GM21786 (cell line): ENCODE results near the gene TOR1AIP2.
A peak's percentile ranks its signal among the peaks of the same experiment; 100 is the strongest.

Experiments
- ATAC-seq: cut with Tn5 transposase; IDR thresholded peaks from one replicate; pipeline ENCODE4 v1.9.1; 2021; ENCODE audit not compliant: unreplicated experiment

Gene TOR1AIP2

DNA sequence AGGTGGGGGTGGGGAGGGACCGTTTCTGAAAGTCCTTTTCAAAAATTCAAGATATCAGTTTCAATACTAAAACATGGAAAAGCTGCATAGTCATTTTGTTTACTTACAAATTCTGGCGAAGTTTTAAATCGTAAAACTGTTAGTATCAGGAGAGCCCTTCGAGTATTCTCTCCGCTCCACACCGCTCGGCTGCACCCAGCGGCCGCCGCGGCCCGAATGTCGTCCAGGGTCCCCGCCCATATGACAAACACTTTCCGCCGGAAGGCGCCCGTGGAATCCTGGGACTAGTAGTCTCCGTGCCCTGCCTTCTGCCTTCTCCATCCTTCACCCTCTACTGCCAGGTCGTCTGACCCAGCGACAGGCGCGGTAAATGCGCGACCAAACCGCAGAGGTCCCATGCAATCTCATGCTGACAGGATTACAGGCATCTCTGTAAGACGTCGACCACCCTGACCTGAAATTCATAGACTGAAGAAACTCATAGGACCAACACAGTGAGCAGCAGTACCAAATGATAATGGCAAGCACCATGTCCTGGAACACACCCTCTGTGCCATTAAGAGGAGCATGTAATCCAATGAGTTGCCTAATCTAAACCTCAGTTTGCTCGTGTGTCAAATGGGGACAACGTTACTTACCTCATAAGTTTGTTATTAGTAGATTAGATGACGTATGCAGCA lies at the start of gene TOR1AIP2:
Gene TOR1AIP2, minus strand, starts transcription at position 218 of the 680 bp plus-strand sequence. CDS start 25,138 bp downstream, outside the sequence.
- ATAC-seq = peak; percentile 64

DNA sequence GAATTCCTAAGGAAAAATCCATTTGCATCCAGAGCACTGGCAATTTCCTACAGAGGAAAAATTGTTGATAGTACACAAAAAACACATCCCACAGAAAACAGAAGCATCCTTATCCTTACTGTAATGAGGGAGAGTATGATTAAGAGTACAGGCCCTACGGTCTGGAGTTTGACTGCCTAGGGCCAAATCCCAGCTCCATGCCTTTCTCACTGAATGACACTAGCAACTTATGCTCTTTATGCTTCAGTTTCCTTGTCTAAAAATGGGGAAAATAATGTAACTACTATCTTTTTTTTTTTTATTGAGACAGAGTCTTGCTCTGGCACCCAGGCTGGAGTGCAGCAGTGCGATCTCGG lies 49.2 kb upstream of the TOR1AIP2 start:
- ATAC-seq = no peak

DNA sequence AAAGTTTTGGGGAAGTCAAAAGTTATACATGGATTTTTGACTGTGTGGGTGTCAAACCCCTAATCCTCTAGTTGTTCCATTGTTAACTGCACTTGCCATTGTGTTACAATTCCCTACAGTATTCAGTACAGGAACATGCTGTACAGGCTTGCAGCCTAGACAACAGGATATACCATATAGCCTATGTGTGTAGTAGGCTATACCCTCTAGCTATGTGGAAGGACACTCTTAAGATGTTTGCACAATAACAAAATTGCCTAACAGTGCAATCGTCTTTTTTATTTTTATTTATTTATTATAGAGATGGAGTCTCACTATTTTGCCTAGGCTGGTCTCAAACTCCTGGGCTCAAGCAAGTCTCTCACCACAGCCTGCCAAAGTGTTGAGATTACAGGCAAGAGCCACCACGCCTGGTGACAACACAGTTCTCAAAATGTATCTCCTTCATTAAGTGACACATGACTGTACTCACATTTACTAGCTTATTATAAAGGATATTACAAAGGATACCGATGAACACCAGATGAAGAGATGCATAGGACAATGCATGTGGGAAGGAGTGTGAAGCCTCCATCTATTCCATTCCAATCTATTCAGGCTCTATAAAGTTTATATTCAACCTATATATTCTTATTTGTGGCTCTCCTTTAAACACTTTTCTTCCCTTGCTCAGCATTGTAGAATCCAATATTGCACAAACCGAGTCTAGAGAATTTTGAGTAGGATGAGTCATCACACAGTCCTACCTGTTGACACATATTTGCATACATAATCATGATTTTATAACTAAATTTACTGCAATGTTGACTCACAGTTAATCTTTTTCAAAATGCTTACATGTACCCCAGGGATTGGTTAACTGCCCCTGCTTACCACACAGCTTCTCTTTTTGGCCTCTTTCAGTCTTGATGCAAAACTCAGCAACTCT lies 48.6 kb upstream of the TOR1AIP2 start:
- no peak for ATAC-seq

DNA sequence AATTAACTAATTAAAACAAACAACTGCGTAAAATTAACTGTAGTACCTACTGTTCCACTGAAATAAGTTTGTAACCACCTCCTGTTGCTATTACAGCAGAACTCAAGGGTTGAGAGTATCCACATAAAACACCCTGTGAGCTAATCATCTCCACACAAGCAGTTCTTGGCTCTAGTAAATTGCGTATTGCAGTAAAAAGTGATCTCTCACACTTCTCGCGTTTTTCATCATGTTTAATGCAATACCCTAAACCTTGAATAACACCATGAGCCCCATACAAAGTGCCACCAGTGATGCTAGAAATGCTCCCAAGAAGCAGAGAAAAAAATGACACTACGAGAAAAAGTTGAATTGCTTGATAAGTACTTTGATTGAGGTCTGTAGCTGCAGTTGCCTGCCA lies 47.7 kb upstream of the TOR1AIP2 start:
- no peak for ATAC-seq

DNA sequence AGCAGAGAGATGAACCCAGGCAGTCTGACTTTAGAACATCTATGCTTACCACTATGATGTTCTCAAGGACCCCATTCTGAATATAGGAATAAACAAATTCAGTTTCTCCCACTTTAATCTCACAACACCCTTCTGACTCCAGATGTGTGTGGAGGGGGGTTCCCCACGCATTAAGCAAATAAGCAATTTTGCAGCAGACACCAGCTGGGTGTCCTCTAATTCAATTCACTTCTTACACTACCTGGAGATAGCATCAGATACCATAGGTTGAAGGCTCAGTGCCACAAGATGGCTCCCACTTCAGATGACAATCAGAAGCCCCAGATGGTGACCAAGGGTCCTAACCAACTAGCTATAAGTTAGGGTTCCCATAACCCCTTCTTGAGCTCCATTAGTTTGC lies 46.7 kb upstream of the TOR1AIP2 start:
- ATAC-seq = no peak

DNA sequence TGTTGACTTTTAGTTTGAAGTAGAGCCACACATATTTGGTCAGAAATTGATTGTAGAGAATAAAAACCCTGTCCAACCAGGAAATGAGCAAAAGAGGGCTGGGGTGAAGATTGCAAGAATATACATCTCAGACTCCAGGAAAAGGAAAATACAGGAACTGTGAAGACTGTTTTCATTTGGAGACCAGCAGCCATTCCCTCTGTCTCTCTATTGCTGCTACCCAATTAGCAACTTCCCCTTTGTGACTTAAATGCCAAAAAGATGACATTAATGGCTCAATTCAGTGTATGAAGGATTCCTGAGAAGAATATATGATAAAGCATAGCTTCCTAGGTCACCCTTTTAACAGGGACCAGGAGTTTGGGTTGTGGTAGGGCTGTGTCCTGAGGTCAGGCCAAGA lies 45.4 kb upstream of the TOR1AIP2 start:
- ATAC-seq = no peak

DNA sequence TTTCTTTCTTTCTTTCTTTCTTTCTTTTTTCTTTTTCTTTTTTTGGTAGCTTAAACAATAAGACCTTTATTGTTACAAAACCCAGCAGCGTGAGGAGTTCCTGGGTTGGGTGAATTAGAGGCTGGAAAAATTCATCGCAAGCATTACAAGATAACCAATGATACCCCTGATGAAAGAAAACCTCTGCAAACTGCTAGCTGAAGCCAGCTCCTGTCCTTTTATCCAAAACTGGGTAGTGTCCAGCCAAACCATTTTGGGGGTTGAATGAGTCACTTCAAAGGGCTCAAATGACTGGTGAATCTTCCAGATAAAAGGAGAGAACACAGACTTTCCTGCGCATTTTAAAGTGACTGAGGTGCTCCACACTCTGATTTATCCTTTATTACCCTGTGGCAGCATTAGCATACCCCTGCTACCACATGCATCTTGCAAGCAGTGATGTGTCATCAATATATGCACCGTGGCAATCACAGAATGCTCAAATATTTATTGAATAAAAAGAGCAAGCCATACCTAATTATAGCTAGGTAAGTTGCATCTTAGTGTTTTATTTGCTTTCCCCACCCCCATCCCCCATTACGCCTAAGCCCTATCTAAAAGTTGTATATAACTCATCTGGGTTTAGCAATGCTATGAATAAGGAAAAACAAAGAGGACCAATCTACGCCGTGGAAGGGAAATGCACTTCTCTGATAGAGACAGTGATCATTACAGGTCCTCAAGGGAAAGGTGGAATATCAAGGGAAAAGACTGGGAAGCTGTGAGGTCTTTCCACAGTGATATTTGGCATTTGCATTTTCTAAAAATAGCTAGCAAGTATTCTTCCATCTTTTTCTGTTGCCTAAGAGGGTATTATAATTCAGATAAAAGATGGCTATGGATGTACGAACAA lies 44.6 kb upstream of the TOR1AIP2 start:
- ATAC-seq = no peak

DNA sequence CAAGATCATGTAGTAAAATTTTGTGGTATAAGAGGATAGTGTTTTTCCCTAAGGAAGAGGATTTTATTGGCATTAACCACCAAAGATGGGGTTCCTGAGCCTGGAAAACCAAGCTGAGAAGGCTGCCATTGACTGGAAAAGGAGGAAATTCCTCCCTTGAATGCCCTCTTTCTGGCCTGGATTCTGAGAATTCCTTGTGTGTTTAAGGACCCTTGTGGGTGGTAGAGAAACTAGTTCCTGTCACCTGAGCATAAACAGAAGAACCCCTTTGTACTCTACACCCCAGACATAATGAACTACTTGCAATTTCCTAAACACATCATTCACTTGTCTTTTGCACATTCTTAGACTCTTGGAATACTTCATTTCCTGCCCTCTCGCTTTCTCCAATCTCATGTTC lies 43.9 kb upstream of the TOR1AIP2 start:
- ATAC-seq = no peak

DNA sequence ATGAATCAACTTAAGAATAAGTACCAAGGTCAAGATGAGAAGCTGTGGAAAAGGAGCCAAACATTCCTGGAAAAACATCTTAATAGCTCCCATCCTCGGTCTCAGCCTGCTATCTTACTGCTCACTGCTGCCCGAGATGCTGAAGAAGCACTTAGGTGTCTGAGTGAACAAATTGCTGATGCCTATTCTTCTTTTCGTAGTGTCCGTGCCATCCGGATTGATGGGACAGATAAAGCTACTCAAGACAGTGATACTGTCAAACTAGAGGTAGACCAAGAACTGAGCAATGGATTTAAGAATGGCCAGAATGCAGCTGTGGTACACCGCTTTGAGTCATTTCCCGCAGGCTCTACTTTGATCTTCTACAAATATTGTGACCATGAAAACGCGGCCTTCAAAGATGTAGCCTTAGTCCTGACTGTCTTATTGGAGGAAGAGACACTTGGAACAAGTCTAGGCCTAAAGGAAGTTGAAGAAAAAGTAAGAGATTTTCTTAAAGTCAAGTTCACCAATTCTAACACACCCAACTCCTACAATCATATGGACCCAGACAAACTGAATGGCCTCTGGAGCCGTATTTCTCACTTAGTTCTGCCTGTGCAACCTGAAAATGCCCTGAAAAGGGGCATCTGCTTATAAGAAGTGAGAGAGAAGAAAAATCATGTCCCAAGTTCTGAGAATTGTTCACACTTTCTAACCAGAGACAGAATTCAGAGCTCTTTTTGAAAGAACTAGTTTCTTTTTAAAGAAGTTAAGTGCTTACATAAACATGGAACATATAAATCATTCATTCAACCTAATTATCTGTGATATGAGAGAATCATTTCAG lies 40.2 kb upstream of the TOR1AIP2 start:
- ATAC-seq = no peak

DNA sequence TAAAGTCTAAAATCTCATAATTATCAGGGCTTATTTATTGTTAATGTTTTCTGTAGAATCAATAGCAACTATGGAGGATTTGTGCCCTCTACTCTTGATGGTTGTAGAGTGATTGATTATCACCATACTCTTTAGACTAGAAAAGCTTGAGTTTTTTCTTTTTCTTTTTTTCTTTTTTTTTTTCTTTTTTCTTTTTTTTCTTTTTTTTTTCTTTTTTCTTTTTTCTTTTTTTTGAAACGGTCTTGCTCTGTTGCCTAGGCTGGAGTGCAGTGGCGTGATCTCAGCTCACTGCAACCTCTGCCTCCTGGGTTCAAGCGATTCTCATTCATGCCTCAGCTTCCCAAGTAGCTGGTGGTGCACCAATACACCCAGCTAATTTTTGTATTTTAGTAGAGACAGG lies 34.2 kb upstream of the TOR1AIP2 start:
- ATAC-seq = no peak

DNA sequence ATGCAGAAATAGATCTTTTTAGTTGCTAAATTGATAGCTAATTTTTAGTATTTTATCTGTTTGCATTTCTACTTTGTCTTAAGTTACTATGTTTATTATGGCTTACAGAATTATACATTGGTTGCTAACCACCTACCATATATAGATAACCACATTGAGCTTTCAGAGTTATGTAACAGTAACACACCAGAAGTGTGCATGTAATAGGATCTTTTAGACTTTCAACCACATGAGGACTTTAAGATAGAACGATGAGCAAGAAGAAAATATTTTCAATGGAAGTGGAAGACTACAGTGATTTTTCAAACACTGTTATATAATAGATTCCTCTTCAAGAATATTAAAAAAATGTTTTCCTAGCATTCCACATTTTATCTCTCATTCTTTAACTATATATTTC lies 33.3 kb upstream of the TOR1AIP2 start:
- ATAC-seq = no peak

DNA sequence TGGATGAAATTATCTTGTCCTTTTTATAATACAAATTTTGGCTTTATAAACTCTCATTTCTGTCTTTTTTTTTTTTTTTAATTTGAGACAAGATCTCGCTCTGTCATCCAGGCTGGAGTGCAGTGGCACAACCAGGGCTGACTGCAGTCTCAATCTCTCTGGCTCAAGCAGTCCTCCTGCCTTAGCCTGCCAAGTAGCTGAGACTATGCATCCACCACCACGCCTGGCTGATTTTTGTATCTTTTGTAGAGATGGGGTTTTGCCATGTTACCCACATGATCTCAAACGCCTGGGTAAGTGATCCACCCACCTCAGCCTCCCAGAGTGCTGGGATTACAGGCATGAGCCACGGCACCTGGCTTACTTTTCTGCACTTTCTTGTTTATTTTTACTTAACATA lies 12.0 kb upstream of the TOR1AIP2 start:
- no peak for ATAC-seq

DNA sequence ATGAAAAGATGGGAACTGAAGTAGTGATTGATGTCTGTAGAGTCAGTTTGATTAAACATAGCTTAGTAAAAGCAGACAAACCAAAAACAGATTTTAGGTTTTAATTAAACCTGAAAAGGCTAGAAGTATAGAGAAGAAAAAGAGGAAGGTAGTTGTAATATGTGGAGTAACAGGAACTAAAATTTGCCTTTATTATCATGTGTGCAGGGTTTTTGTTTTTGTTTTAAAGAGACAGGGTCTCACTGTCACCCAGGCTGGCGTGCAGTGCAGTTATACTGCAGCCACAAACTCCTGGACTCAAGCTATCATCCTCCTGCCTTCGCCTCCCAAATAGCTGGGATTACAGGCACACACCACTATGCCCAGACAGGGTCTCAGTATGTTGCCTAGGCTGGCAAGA lies 10.5 kb upstream of the TOR1AIP2 start:
- no peak for ATAC-seq

DNA sequence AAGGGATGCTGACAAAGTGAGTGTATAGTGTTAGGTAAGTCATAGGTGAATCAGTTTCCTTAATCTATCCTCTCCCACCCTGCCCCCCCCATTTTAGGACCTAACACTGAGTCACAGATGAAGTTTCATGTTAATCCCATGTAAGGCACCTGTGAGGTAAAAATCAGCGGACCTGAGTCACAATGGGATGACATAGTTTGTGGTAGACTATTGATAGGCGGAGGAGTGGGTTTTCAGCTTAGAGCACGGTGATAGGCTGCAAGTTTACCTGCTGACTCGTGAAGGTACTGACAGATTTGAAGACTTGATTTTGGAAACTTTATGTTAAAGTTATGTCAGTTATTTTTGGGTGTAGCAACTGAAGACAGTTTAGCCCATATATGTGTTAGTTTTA lies 6.1 kb upstream of the TOR1AIP2 start:
- ATAC-seq = no peak

DNA sequence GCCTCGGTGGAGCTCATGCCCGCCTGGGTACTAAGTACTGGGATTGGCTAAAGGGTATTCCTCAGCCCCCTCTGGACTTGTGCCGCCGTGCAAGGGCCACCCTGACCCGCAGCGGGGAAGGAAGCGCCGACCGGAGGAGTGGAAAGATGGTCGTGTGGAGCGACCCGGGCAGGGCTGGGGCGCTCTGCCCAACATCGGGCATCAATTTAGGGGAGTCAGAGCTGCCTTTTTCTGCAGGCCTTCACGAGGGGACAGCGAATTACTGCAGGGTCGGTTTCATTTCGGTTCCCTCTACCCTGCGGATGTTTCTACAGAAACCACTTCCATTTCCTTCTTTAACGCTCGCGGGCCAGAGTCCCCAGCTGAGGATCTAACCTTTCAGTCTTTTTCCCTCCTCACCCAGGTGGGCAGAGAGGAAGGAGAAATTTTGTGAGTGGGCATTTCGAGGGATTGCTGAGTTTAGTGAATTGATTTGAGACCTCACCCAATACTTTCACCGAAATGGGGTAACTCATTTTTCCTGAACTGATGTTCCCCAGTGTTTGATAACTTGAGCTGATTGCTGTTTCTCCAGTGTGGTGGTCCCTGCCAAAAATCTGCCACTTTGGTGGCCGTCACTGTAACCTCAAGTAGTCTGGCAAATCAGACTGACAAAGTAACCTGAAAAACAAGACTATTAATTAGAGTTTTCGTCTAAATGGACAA lies 5.6 kb upstream of the TOR1AIP2 start:
- ATAC-seq = peak; percentile 10

DNA sequence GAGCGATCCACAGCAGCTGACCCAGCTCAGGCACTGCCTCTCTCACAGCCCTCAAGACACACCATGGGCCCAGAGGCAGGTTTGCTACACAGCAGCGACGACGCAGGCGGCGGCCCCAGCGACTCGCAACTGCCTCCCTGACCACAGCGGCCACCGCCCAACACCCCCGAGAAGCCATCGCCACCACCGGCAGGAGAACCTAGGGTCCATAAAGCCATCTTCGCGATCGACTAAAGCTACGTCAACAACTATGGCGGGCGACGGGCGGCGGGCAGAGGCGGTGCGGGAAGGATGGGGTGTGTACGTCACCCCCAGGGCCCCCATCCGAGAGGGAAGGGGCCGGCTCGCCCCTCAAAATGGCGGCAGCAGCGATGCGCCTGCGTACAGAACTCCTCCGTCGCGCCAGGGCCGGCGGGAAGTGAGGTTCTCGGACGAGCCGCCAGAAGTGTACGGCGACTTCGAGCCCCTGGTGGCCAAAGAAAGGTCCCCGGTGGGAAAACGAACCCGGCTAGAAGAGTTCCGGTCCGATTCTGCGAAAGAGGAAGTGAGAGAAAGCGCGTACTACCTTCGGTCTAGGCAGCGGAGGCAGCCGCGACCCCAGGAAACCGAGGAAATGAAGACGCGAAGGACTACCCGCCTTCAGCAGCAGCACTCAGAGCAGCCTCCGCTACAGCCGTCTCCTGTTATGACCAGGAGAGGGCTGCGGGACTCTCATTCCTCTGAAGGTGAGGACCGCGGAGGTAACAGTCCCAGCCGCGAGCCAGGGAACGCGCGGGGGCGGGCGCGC lies 4.8 kb upstream of the TOR1AIP2 start, which contains the start of gene TOR1AIP1:
Gene TOR1AIP1, plus strand, starts transcription at position 33 of the 787 bp plus-strand sequence. Its CDS starts 218 bp downstream, at position 251.
- peak; percentile 71 for ATAC-seq

DNA sequence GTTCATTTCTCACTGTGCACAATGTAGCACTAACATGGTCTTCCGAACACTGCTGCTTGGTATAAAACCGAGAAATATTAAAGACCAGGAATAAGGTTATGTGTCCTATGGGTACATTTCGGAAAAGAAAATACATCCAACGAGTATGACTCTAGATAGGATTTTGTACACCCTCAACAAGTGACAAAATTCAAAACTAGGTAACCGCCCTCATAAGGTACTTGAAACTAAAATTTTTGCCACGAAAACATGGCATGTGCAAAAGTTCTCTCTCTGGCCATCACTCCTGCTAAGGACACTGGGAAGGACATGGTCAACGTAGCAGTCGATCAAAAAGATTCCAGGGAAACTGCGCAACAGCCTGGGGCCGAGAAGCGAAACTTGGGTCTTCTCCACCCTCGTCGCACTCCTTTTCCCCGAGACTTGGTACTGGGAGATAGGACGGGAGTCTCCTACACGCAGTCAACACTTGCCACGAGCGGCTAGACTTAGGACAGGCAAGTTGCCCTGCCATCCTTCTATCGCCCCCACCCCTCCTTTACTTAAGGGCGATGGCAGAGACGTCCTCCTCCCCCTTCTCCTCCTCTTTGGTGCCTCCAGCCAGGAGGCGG lies 4.1 kb upstream of the TOR1AIP2 start:
- no peak for ATAC-seq

DNA sequence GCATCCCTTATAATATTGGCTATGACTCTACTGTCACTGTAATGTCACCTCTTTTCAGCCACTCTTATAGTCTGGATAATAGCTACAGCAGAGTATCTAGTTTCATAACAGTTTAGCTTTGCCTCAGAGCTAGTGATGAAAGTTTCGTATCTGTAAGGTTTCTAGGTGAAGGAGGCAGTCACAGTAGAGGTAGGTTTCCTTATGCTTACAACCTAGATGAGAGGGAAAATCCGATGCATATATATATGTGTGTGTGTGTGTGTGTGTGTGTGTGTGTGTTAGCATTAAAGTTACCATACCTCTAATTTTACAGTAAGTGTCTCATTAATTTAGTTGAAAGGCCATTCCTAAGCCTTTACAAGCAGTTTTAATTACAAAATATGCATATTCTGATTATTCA lies 2.2 kb upstream of the TOR1AIP2 start:
- no peak for ATAC-seq

DNA sequence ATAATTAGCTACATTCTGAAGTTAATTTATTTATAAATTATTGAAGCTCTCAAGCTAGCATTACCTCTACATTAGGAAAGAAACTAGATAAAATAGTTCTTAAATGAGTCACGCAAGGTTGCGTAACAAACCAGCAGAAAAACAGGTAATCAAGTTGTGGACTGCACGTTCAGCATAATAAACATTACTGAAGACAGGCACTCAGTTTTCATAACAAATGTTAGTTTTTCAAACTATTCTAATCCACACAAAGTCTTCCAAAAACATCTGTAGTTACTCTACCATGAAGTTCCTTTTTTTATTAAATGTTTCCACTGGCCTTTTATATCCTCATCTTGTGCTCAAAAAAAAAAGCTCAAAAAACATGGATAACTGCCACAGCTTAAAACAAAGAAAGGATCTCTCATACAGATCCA lies 1.3 kb downstream of the TOR1AIP2 start:
- no peak for ATAC-seq
